ENCODE results near the gene LRRC10B.

LRRC10B gene

DNA sequence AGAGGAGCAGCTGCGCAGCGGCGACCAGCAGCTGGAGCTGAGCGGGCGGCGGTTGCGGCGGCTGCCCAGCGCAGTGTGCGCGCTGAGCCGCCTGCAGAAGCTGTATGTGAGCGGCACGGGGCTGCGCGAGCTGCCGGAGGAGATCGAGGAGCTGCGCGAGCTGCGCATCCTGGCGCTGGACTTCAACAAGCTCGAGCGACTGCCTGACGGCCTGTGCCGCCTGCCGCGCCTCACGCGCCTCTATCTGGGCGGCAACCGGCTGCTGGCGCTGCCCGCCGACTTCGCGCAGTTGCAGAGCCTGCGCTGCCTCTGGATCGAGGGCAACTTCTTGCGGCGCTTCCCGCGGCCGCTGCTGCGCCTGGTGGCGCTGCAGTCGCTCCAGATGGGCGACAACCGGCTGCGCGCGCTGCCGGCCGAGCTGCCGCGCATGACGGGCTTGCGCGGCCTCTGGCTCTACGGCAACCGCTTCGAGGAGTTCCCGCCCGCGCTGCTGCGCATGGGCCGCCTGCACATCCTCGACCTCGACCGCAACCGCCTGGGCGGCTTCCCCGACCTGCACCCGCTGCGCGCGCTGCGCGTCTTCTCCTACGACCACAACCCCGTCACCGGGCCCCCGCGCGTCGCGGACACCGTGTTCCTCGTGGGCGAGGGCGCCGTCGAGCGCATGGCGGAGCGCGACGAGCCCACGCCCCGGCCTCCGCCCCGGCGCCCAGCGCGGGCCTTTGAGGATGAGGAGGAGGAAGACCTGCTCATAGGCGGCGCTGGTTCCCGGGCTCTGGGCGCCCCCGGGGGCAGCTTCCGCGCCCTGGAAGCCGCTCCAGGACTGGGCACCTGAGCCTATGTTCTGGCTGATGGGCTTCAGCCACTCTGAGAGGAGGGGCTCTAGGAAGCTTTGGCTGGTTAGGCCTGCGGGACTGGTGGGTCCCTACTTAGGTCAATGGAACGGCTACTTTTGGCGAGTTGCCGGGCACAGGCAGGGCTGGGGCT, 787 bp downstream of the LRRC10B start:
- DNase-seq (ENCODE audit: low read depth in 2 of 2), result peak in 1 of 2 donors; percentile 12

DNA sequence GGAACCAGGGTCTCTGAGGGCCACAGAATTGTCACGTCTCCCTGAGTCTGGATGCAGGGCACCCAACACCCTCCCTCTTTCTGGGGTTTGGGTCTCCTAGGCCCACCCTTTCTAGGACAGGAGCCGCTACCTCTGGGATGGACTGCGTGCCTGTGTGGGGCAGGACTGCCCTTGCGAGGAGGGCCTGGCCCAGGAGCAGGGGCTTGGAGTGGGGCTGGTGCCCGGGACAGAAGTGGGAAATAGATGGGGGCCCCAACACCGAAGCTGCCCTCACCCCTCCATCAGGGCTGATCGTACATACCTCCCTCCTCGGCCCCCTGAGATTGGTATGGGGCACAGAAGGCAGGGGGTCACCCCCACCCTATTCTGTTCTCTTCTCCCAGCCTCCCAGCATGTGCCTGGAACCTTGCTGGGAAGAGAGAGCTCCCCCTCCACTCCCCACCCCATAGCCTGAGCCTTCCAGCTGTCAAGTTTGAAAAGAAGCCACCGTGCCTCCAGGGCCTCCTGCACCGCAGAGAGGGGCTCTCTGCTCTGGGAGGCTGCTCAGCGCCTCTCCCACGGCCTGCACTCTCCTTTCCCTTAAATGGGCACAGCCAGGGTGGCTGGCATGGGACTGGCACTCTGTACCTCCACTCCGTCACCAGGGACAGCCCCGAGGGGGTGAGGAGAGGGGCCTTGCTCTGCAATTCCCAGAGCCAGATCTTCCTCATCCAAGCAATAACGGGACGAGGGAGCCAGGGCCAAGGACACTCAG, 1.8 kb downstream of the LRRC10B start:
- no peak for DNase-seq (ENCODE audit: low read depth in 2 of 2)

DNA sequence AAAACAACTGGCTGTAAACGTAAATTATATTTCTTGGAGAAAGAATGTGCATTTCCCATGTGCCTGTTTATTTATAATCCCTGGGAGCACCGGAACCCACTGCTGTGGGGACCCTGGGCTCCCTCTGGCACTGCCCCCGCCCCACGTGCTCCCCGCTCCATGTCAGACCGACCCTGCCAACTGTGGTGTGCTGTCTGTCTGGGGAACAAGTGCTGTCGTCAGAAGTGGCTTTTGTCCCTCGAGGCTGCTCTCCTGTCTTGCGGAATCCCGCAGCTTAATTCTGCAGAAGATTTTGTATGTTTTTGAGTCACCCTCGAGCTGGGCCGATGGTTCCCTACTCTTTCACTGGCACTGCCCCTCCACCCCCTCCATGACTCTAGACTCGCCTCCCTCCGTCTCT, 2.4 kb downstream of the LRRC10B start:
- no peak for DNase-seq (ENCODE audit: low read depth in 2 of 2)

GRCh38 chr11:61511383-61511782, 2.8 kb downstream of the LRRC10B start:
- DNase-seq (ENCODE audit: low read depth in 2 of 2), result no peak

DNA sequence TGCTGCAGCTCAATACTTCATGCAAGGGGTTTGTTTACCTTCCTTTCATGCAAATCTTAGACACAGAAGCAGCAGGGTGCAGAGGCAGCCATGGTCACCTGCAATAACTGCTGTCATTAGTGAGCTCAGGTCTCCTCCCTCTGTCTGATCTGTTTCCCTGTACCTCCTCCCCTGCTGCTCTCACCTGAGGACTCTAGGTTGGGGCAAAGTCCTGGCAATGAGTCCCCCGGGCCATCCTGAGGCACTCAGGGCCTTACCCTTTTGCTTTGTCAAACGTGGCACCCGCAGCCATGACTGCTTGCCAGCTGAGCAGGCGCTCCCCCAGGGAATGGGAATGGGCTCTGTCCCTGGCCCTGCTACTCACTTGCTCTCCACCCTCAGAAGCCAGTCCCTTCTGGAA, 3.9 kb downstream of the LRRC10B start:
- DNase-seq (ENCODE audit: low read depth in 2 of 2), result no peak

GRCh38 chr11:61513143-61513765, 4.7 kb downstream of the LRRC10B start:
- no peak for DNase-seq (ENCODE audit: low read depth in 2 of 2)

DNA sequence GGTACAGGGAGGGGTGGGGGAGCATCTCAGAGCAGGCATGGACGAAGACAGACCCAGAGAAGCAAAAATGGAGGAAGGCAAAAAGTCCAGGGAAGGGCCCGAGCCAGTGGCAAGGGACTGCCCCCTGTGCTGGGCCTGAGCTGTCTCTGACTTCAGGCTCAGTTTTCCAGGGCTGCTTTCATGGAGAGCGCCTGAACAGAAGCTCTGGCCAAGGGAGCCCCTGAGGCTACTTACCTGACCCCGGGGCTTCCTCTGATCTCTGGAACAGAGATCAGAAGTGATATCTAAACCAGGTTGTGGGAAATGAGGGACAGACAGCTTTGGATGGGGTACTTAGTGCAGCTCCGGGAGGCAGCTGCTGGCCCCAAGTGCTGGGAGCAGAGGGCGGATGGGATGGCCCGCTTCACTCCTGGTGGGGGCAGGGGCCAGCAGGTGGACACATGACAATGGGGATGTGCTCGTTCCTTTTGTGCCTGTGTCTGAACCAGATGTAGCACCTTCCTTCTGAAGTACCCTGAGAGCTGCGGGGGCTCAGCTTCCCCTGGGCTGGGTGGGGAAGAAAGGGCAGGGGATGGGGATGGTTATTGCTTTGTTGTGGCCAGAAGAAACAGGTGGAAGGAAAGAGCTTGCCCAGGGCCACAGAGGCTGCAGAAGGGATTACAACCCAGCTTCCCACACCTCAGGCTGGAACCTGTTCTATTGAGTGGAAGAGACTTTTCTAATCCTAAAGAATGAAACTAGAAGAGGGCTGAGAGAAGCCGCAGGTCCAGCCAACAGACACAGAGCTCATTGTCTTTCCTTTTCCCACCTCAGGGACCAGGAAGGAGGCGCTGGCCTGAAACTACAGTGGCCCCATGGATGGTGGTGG, 5.7 kb downstream of the LRRC10B start:
- no peak for DNase-seq (ENCODE audit: low read depth in 2 of 2)

- no peak for DNase-seq (ENCODE audit: low read depth in 2 of 2)
These were observed 7.1 kb downstream of the LRRC10B start for GRCh38 chr11:61515686-61516085.

DNA sequence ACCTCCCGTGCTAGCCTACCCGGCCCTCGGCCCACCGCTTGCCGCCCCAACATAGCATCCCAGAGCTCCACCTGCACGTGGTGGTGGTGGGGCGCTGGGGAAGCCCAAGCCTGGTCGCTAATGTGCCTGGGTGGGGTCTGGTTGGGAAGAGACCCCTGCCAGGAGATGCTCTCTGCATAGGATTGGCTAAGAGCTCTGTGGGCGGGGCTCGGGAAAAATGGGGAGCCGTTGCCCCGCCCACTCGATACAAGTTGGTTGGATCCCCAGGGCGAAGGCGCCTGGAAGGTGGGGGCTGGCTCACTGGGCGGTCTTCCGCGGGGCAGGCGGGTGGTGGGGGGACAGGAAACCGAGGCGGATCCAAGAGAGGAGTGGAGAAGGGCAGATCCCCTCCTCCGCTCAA, 7.6 kb downstream of the LRRC10B start:
- DNase-seq (ENCODE audit: low read depth in 2 of 2), result no peak

DNA sequence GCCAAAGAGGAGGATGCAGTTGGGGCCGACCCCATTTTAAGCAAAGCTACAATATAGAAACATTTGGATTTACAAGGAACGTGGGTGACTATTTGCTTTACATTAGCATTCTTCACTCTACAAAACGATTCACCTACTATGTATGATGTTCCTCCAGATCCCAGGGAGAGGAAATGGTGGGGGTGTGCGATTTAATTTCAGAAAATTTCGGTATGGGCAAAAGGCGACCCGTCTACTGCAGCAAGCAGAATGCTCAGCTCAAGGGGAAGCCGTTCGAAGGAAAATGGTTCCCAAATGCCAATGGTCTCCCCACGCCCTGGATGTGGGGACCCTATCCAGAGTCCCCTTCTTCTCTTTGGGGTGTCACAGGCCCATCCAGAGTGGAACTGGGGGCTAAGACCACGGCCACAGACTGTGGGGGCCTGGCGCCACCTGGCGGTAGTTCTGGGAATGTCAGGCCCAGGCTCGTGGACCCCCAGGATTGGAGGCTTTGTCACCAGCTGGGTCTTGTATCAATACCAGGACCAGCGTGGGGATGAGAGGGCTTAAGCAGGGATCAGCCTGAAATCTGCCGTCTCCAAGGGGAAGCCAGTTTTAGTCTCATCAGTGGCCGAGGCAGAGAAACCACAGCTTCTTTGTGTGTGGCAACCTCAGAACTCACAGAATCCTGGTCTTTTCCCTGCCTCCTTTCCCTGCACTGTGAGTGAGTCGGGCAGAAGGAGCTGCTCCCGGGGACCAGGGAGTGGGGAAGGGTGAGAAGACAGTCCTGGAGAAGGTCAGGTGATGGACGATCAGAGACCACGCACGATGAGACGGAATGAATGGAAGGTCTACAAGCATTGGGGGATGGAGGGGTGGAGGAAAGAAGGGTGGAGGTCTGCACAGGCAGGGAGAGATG, 8.4 kb downstream of the LRRC10B start:
- DNase-seq (ENCODE audit: low read depth in 2 of 2), result peak in 1 of 2 donors; percentile 42

DNA sequence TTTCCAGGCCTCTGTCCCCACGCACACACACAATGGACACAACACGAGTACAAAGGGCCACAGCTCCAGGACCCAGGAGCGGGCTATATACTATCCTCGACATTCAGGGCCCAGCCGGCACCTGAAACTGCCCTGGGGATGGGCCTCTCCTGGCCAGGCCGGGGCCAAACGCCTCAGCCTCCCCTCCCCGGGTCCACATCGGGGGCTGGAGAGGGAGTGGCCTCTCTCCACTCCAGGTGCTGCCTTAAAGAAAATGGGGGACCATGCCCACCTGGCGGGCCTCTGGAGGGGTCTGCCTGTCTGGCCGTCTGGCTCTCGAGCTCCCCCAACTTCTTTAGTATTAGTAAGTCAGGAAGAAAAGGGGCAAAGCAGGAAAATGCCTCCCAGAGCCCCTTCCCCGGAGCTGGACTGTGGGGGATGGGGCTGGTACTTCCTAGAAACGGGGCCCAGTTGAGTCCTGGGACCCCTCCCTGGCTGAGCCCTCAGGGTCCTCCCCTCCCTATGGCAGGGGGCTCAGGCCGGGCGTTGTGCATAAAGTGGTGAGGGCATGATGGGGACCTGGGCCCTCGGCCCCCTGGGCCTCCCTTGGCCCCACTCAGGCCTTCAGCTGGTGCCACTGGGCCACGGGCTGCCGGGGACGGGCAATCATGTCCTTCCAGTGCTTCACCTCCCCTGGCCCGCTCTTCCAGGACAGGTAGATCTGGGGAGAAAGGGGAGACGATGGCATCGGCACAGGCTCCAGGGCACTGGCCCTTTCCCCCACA, 9.7 kb downstream of the LRRC10B start:
- DNase-seq (ENCODE audit: low read depth in 2 of 2), result no peak

GRCh38 chr11:61522881-61523280, 14.3 kb downstream of the LRRC10B start:
- no peak for DNase-seq (ENCODE audit: low read depth in 2 of 2)

DNA sequence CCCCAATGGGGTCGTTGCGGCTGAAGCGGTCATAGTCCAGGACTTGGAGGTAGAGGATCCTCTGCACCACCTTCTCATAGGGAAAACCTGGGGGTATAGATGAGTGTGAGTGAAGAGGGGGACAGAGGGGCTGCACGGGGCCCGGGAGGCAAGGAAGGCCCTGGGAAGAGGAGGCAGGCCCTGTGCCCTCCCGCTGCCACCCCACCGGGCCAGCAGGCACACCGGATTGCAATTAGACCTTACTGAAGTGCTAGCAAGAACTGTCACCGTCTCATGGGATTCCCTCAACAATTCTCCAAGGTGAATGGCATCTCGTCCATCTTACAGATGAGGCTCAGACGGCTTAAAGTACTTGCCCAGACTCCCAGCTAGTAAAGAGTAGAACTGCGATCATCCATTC, 15.9 kb downstream of the LRRC10B start:
- no peak for DNase-seq (ENCODE audit: low read depth in 2 of 2)

DNA sequence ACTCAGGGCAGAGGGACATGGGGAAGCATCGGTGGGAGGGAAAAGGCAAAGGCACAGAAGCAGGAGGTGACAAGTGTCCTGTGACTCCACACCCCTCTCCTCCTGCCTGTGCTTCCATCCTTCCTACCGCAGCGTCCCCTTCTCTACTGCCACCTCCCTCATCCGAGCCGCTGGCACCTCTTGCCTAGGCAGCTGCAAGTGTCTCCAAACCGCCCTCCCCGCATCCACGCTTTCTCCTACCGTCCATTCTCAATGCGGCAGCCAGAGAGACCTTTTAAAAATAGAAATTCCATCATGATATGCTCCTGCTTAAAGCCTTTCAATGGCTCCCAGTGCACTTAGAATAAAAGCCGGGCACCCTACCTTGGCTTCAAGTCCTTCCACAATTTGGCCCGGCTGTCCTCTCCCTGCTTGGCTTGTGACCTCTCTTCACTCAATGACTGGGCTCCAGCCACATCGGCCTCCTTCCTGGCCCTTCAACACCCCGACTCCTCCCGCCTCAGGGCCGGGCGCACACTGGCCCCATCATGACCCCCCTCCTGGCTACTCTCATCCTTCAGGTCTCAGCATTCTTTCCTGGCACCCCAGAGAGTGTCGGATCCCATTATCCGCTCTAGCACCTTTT, 16.5 kb downstream of the LRRC10B start:
- no peak for DNase-seq (ENCODE audit: low read depth in 2 of 2)

DNA sequence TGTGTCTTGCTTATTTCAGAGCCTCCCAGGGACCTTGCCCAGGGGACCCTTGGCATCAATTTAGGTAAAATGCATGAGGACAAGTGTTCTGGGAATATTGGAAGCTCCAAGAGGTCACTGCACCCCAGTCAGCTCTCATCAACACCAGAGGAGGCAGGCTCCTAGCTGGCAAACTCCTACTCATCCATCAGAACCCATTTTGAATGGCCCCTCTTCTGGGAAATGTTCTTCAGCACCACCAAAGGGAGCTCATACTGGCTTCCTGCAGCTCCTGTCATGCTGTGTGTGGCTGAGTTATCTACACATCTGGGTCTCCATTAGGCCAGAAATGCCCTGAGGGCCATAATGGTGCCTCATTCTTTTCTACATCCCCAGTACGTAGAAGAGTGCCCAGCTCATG, 17.7 kb downstream of the LRRC10B start:
- DNase-seq (ENCODE audit: low read depth in 2 of 2), result no peak

DNA sequence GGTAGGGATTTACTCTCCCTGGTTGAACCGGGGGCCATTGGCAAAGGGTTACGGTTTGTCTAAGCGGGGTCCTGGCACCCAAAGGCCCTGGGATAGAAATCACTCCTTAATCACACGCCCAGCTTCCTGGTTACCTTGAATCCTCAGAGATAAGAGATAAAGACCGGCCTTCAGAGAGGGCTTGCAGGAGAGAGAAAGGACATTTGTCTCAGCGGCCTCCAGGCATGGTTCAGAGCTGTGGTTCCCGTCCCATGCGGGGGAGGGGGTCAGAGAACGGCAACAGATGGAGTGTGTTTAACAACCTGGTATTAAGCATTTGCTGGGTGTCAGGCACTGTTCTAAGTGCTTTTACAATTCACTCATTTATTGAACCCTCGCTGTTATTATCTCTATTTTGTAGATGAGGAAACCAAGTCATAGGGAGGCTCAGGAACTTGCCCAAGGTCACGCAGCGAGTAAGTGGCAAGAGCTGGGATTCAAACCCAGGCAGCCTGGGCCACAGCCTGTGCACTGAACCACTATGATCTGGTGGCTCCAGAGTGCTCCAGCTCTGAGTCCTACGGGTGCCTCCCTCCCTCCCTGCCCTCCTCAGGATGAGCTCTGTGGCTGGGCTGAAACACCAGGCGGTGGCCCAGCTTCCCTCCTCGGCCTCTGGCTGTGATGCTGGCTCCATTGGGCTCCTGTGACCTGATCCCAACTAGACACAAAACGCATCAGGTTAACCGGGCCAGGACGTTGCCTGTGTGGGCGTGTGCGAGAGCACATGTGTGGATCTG, 18.6 kb downstream of the LRRC10B start:
- DNase-seq (ENCODE audit: low read depth in 2 of 2), result no peak

DNA sequence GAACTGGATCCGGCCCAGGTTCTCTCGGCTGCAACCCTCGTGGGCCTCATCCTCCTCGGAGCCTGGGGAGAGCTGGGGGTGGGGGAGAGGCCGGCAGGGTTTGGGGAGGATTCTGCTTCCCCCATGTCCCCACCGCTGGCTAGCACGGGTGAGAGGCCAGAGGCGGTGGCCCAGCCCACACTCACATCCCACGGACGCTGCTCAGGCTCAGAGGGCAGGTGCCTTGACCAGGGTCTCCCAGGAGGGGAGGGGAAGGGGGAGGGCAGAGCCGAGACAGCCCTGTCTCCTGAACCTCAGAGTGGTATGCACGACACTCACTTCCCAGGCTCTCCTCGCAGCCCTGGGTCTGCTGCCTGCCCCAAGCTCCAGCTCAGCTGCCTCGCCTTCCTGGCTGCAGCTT, 19.6 kb downstream of the LRRC10B start:
- DNase-seq (ENCODE audit: low read depth in 2 of 2), result no peak

DNA sequence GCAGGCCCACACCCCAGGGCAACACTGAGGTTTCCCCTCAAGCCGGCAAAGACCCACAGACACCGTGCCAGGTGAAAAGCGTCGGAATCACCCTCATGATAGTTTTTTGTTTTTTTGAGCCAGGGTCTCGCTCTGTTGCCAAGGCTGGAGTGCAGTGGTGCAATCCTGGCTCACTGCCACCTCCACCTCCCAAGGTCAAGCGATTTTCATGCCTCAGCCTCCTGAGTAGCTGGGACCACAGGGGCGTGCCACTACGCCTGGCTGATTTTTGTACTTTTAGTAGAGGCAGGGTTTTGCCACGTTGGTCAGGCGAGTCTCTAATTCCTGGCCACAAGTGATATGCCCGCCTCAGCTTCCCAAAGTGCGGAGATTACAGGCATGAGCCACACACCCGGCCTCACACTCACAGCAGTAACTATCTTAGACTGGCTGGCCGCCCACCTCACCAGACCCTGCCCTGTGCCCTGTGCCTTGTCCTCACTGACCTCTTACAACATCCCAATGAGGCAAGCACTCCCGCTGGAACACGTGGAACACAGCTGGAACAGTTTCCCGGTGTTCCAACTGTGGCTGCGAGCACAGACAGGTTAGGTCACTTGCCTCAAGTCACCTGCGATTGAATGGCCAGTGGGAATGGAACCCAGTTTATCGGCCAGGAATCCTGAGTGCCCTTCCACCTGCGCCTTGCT, 21.1 kb downstream of the LRRC10B start:
- DNase-seq (ENCODE audit: low read depth in 2 of 2), result no peak
